NOMO-1 (cell line): ENCODE data around the gene PATZ1.
"Not testable (repeated sequence)": the region's sequence is repeated elsewhere in the genome, so short reads cannot be mapped to it uniquely, and the experiment has no call there.

Experiments used
- DNase-seq, 2 experiments: peaks; one replicate each; lab custom pipeline; 2025; ENCODE audit not compliant: unreplicated experiment in 2 of 2; lab: John Stamatoyannopoulos, UW

PATZ1 gene

GRCh38 chr22:31346255-31346732, at the start of gene PATZ1:
TSS of gene PATZ1 (minus strand) at chr22:31346346. CDS start at chr22:31345602, 744 bp downstream.
- DNase-seq, result peak; percentile 82 to 85

GRCh38 chr22:31394326-31394725, 48.2 kb upstream of the PATZ1 start:
- DNase-seq, result no peak

GRCh38 chr22:31393893-31394292, 47.7 kb upstream of the PATZ1 start:
- no peak for DNase-seq

GRCh38 chr22:31378651-31379050, 32.5 kb upstream of the PATZ1 start:
- DNase-seq, result not testable (repeated sequence)

DNA sequence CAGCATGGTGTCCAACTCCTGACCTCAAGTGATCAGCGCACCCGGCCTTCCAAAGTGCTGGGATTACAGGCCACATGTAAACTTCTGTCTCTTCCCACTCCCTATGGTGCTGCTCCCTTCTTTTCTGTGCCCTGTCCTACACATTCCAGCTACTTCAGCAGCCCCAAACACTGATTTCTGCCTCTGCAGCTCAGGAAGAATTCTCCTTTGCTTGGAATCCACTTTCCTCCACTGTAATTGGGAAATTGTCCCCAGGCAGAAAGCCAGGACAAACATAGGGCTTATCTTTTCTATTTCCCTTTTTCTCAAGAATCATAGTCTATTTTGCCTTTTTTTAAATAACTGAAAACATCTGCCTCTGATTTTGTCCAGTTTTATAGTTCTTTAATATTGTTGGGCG, 32.0 kb upstream of the PATZ1 start:
- DNase-seq, result no peak

GRCh38 chr22:31377612-31378011, 31.5 kb upstream of the PATZ1 start:
- DNase-seq, result no peak

DNA sequence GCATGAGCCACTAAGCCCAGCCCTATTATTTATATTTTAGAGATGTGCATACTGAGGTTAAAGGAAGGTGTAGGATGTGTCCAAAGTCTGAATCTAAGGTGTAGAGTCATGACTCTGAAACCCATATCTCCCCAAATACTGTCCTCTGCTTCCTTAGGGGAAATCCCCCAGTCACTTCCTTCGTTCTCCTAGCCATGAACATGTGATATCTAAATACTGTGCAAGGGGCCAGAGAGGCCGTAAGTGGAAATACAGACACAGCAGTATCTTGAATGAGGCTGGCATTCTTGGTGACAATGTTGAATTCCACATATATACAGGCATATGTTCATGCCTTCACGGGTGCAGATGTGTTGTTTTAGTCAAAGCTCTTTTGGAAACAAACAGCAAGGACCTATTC, 21.3 kb upstream of the PATZ1 start:
- DNase-seq, result no peak

DNA sequence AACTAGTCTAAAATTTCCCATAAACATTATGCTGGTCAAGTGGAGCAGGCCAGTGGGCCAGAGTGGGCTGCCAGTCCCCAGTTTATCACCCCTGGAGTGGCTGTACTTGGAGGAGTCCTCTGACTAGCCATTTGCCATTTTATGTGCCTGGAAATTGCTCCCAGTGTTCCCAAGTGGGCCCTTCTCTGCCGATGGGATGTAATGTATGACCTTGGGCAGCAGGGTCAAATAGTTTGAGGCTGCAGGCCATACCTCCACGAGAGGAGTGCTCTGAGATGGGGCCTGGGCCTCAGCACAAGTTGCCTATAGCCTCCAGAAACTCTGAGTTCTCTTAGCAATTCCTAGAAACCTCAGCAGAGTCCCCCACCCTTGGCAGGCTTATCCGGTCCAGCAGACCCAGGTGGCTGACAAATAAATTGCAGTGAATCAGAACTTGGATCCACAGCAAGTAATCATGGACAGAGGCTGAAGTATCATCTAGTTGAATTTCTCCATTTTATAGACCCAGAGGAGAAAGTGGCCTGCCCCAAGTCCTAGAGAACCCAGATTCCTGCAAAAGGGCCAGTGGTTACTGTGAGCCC, 17.8 kb upstream of the PATZ1 start:
- no peak for DNase-seq

DNA sequence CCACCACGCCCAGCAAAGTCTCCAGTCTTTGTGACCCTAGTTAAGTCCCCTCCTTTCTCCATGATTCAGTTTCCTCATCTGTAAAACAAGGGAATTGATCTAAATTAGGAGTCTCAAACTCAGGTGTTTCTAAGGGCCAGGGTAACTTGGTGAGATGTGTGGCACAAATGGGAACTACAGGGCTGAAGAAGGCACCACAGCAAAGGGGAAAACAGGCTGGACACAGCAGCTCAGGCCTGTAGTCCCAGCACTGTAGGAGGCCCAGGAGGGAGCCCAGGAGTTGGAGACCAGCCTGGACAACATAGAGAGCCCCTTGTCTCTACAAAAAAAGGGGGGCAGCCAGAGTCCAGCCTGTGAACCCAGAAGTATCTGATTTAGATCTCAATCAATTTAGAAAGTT, 15.6 kb upstream of the PATZ1 start:
- no peak for DNase-seq

DNA sequence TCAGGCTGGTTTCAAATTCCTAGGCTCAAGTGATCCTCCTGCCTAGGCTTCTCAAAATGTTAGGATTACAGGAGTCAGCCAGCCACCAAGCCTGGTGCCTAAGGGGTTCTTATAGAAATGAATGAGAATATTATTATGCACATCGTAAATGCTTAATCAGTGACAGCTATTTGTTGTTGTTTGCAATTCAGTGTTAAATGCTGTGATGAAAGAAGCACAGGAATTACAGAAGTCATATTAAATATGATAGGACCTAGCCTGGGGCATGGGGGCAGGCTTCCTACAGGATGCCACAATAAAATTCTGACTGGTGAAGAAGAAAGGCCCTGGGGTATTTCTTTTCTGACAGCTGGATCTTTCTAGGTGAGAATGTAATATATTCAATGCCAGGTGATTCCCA, 13.9 kb upstream of the PATZ1 start:
- no peak for DNase-seq

DNA sequence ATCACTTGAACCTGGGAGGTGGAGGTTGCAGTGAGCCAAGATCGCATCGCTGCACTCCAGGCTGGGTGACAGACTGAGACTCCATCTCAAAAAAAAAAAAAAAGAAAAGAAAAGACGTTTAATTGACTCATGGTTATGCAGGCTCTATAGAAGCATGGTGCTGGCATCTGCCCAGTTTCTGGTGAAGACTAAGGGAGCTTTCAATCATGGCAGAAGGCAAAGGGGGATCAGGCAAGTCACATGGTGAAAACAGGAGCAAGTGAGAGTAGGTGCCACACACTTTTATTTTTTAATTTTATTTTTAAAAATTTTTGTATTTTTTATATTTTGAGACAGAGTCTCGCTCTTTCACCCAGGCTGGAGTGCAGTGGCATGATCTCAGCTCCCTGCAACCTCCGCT, 8.4 kb upstream of the PATZ1 start:
- DNase-seq, result no peak

DNA sequence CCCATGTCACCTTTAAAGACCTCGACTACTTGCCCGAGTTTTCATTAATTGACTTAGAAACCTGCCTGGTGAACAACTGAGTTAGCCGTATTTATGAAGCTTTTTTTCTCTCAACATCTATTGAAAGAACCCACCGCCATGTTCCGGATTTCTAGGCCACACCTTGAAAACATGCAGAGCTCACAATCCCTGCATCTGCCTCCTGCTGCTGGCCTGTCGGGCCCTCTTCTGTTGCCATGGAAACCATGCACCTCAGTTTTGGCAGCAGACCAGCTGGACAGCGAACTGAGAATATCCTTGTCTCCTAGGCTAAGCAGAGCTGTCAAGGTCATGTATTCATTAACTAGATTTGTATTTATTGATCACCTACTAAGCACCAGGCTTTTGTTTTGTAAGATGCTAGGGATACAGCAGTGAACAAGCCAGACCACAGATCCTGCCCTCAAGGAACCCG, 4.3 kb upstream of the PATZ1 start:
- DNase-seq, result no peak

- no peak for DNase-seq
These were observed 3.8 kb upstream of the PATZ1 start for GRCh38 chr22:31349960-31350359.

- no peak for DNase-seq
These were observed 2.6 kb upstream of the PATZ1 start for GRCh38 chr22:31348766-31349165.

DNA sequence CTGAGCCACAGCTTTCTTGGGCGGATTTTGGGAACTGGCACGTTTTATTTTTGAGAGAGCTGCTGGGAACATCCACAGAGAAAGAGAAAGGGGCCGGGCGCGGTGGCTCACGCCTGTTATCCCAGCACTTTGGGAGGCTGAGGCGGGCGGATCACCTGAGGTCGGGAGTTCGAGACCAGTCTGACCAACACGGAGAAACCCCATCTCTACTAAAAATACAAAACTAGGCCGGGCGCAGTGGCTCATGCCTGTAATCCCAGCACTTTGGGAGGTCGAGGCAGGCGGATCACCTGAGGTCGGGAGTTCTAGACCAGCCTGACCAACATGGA, 1.8 kb upstream of the PATZ1 start:
- not testable (repeated sequence) for DNase-seq

- DNase-seq, result peak; percentile 51 to 61
These were observed 1.3 kb upstream of the PATZ1 start for GRCh38 chr22:31347251-31348008.

- DNase-seq, result peak; percentile 53 to 71
These were observed 646 bp upstream of the PATZ1 start for GRCh38 chr22:31346733-31347250.

DNA sequence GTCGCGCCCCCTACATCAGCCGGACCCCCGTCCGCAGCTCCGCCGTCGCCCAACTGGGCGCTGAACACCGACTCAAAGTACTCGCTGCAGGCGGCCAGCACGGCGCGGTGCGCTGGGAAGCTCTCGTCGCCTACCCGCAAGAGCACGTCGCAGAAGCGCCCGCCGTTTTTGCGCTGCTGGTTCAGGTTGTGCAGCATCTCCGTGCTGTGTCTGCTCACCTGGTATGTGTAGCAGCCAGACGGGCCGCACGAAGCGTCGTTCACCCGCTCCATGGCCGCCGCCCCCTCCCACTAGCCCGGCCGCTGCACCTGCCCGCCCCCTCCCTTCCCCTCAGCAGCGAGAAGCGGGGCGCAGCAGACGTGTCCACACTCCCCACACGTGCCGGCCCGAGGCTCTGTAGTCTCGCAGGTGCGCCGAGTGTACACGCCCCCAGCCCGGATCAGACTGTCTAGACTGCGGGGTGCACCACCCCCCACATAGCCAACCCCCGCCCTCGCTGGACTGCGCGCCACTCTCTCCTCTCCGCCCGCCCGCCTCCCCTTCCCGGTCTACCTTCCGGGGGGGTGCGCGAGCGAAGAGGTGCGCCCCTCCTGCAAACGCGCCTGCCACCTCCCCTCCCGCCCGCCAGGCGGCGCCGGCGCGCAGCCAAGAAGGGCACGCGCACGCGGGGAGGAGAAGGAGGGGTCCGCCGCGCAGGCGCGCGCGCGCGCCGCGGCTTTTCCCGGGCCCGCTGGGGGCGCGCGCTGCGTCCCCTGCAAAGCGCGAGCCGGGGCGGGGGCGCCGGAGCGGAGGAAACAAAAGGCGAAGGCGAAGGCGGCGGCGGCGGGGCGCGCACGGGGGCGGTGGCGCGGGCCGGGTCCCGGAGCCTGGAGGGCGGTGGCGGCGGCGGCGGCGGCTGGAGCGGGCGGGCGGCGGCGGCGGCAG, 553 bp downstream of the PATZ1 start:
- DNase-seq, result peak; percentile 74 to 86

DNA sequence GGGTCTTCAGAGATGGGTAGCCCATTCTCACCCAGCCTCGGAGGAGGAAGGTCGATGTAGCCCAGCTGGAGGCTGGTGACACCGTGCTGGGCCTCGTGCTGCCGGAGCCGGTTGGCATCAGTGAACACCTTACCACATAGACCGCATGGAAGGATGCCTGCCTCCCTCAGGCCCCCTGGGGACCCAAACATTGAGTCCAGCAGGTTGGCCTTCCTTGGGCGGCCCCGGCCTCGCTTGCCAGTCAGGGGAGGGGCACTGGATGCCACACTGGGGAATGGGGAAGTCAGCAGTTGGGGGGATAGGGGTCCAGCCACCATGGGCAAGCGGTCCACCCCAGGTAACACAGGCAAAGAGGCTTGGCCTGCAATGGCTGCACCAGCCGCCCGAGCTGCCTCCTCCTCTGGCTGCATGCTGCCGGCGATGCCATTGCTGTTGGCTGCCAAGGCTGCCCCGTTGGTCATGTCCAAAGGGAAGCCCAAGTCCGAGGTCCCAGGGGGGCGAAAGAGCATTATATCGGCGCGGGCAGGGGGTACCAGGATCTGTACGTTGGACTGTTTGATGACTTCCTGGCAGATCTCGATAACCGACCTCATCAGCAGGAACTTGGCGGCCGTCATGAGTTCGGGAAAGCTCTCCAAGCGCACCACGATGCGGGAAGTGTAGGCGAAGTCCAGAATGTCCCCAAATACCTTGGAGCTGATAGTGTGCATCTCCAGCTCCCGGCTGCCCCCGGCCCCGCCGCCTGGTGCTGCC, 1.4 kb downstream of the PATZ1 start:
- no peak for DNase-seq

GRCh38 chr22:31344256-31344577, 1.9 kb downstream of the PATZ1 start:
- DNase-seq, result no peak
